ENCODE results near the gene FOXP4. TPM values are rescaled to one million over a fixed set of nuclear protein-coding genes. Genes with fewer than 3 reads are reported as not detected.

The FOXP4 gene
- total RNA-seq, 4 donors from 2014 or later, result 10.8 to 30.7 (median 17.7) TPM

DNA sequence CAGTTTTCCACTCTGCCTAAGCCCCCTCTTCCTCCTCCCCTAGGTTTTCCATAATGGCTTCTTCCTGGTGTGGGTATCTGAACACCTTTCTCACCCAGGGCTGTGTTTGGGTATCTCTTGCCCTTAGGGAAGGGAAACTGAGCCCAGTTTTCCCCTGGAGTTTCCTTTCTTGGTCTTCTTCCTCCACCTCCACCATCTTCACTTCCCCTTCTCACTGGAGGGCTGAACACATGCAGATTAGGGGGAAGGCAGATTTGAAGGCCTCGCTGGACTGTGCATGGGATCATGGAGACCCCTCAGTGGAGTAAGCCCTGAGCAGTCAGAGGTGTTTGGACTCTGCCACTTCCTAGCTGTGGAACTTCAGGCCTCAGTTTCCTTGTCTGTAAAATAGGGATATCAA is 27.8 kb downstream of the FOXP4 start:
- H3K27ac ChIP-seq (replicated peaks in 1 of 4), result no peak overlapping the region
- no peak overlapping the region for H3K4me3 ChIP-seq
- H3K36me3 ChIP-seq, result peaks cover 0 to 34% (median 0%) of the 10 kb centered on the region in 4 donors
- no peak for DNase-seq (ENCODE audit: extremely low spot score)
- H3K9me3 ChIP-seq, result no peaks in the 10 kb centered on the region
- peaks cover 20 to 35% (median 28%) of the 10 kb centered on the region in 4 donors for H3K4me1 ChIP-seq
- WGBS, result 88% methylated on average over 1 of the region's 1 CpG
- intact Hi-C loops (cut with DNase I), result no loop called here
- H3K27me3 ChIP-seq, result no peaks in the 10 kb centered on the region
- TF ChIP-seq POLR2A (IDR thresholded peaks at IDR 0.05; ENCODE audit: low read depth) (no peak), EP300 (IDR thresholded peaks at IDR 0.05) (no peak)
- TF ChIP-seq, protein P1, sequence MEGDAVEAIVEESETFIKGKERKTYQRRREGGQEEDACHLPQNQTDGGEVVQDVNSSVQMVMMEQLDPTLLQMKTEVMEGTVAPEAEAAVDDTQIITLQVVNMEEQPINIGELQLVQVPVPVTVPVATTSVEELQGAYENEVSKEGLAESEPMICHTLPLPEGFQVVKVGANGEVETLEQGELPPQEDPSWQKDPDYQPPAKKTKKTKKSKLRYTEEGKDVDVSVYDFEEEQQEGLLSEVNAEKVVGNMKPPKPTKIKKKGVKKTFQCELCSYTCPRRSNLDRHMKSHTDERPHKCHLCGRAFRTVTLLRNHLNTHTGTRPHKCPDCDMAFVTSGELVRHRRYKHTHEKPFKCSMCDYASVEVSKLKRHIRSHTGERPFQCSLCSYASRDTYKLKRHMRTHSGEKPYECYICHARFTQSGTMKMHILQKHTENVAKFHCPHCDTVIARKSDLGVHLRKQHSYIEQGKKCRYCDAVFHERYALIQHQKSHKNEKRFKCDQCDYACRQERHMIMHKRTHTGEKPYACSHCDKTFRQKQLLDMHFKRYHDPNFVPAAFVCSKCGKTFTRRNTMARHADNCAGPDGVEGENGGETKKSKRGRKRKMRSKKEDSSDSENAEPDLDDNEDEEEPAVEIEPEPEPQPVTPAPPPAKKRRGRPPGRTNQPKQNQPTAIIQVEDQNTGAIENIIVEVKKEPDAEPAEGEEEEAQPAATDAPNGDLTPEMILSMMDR (IDR thresholded peaks at IDR 0.05), result no peak

DNA sequence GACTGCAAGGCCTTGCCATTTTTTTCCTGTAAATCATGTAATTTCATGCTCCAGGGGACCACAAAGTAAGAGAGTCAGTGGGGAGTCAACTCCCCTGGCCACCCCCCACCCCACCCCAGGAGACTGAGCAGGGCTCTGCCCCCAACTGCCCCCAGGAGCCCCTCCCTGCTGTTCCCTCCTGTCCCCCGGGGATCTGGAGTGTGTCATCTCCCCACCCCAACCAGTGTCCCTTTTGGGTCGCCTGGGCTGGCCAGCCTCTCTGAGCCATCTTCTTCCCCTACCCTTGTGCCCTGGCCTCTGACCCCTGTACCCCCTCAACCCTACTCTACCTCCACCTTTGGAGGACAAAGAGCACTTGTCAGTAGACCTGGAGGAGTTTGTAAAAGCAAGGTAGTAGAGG is 29.4 kb downstream of the FOXP4 start:
- Histone ChIP-seq H3K4me3 (no peak overlapping the region), H3K36me3 (peaks cover under 1 to 25% (median 3%) of the 10 kb centered on the region in 4 donors), H3K27ac (replicated peaks in 1 of 4) (no peak overlapping the region), H3K4me1 (peaks cover 14 to 33% (median 22%) of the 10 kb centered on the region in 4 donors), H3K27me3 (no peaks in the 10 kb centered on the region), H3K9me3 (no peaks in the 10 kb centered on the region)
- intact Hi-C loops (cut with DNase I), result no loop called here
- TF ChIP-seq POLR2A (IDR thresholded peaks at IDR 0.05; ENCODE audit: low read depth), result no peak
- no peak for TF ChIP-seq EP300 (IDR thresholded peaks at IDR 0.05)
- TF ChIP-seq POLR2AphosphoS5 (IDR thresholded peaks at IDR 0.05), result no peak
- TF ChIP-seq, protein P1 (IDR thresholded peaks at IDR 0.05), result no peak
- no peak for DNase-seq (ENCODE audit: extremely low spot score)
- 88% methylated on average over 2 of the region's 2 CpGs for WGBS

DNA sequence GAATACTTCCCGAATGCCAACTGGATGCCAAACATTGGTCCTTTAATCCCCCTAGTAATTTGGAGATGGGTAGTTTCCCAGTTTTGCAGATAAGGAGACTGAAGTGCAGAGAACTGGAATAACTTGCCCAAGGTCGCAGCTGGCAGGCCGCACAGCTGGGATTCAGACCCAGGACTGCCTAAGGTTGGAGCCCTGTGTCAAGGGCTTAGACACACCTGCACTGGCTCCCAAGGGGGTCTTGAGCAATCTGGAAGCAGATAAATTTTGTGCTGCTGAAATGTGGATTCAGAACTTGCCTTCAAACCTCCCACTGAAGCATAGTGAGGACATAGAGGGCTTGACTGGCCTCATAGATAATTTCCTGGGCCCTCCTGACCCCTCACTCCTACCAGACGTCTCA is 30.5 kb downstream of the FOXP4 start:
- peaks cover 23 to 43% (median 32%) of the 10 kb centered on the region in 4 donors for H3K4me1 ChIP-seq
- DNase-seq (ENCODE audit: extremely low spot score), result no peak
- TF ChIP-seq POLR2AphosphoS5 (IDR thresholded peaks at IDR 0.05) (no peak), POLR2A (IDR thresholded peaks at IDR 0.05; ENCODE audit: low read depth) (no peak), EP300 (IDR thresholded peaks at IDR 0.05) (no peak)
- TF ChIP-seq, protein P1 (IDR thresholded peaks at IDR 0.05), result no peak
- H3K36me3 ChIP-seq, result peaks cover 3 to 18% (median 4%) of the 10 kb centered on the region in 4 donors
- no peak overlapping the region for H3K27ac ChIP-seq (replicated peaks in 1 of 4)
- intact Hi-C loops (cut with DNase I), result no loop called here
- no peak overlapping the region for H3K4me3 ChIP-seq
- no peaks in the 10 kb centered on the region for H3K9me3 ChIP-seq
- 92% methylated on average over 2 of the region's 4 CpGs for WGBS
- no peaks in the 10 kb centered on the region for H3K27me3 ChIP-seq

DNA sequence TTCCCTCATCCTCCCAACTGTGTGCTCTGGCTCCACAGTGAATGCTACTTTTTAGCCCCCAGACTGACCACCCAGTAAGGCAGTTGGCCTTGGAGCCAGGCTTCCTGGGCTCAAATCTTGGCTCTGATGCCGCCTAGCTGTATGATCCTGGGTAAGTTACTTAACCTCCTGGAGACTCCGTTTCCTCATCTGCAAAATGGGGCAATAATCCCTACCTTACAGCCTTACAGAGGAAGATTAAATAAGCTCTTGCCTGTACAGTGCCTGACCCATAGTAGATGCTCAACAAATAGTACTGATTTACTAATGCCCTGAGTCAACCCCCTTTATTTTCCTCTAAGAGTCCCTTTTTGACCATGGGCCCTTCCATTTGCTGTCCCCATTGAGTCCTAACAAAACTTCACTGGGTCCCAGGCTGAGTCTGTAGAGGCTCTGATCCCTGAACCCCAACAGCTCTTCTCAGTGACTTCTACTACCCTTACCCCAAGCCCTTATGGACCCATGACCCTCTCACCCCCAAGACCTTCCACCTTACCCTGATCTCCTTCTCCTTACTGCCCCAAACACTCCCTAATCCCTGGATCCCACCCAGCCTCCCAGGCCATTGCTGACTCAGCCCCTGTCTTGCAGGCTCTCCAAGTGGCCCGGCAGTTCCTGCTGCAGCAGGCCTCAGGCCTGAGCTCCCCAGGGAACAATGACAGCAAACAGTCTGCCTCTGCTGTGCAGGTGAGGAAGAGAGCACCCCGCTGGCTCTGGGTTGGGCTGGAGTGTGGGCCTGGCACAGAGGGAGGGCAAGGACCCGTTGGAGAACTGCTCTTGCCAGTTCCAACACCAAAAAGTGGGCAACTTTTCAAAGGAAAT is 31.4 kb downstream of the FOXP4 start:
- H3K9me3 ChIP-seq, result no peaks in the 10 kb centered on the region
- H3K36me3 ChIP-seq, result peaks cover 3 to 14% (median 4%) of the 10 kb centered on the region in 4 donors
- WGBS, result 62% methylated on average over 5 of the region's 5 CpGs
- no peak overlapping the region for H3K27ac ChIP-seq (replicated peaks in 1 of 4)
- no peaks in the 10 kb centered on the region for H3K27me3 ChIP-seq
- TF ChIP-seq, protein P1 (IDR thresholded peaks at IDR 0.05), result no peak
- TF ChIP-seq POLR2A (IDR thresholded peaks at IDR 0.05; ENCODE audit: low read depth), result no peak
- no peak for TF ChIP-seq POLR2AphosphoS5 (IDR thresholded peaks at IDR 0.05)
- no peak for TF ChIP-seq EP300 (IDR thresholded peaks at IDR 0.05)
- no peak for DNase-seq (ENCODE audit: extremely low spot score)
- intact Hi-C loops (cut with DNase I), result no loop called here
- no peak overlapping the region for H3K4me3 ChIP-seq
- H3K4me1 ChIP-seq, result peaks cover 23 to 43% (median 32%) of the 10 kb centered on the region in 4 donors
